Neuron (in vitro differentiated cells): ENCODE measurements around the gene LRRC61.
"Not testable (repeated sequence)": the region's sequence is repeated elsewhere in the genome, so short reads cannot be mapped to it uniquely, and the experiment has no call there.

Source experiments
- H2AFZ ChIP-seq: one replicate; pipeline ENCODE4 v1.6.1; 2013; ENCODE audit warnings: low read depth, mild to moderate bottlenecking, inconsistent platforms, low read length, moderate library complexity
- H3K27me3 ChIP-seq: one replicate; pipeline ENCODE4 v1.6.1; 2013; ENCODE audit warnings: low read length; ENCODE audit not compliant: insufficient read depth
- H3K36me3 ChIP-seq: one replicate; pipeline ENCODE4 v1.6.1; 2013; ENCODE audit warnings: low read length; ENCODE audit not compliant: insufficient read depth
- H3K4me1 ChIP-seq: one replicate; pipeline ENCODE4 v1.6.1; 2013; ENCODE audit warnings: low read length; ENCODE audit not compliant: insufficient read depth
- H3K4me3 ChIP-seq: 2 replicates; pipeline ENCODE4 v1.5.1; 2013; ENCODE audit warnings: mild to moderate bottlenecking, low read length, moderate library complexity
- H3K9me3 ChIP-seq: one replicate; pipeline ENCODE4 v1.6.1; 2013; ENCODE audit warnings: low read length

The LRRC61 gene

GRCh38 chr7:150296802-150297201 lies 26.4 kb upstream of the LRRC61 start:
- not testable (repeated sequence) for H3K9me3 ChIP-seq, H3K36me3 ChIP-seq, H2AFZ ChIP-seq, H3K4me3 ChIP-seq, H3K4me1 ChIP-seq, H3K27me3 ChIP-seq

GRCh38 chr7:150297978-150298377 lies 25.2 kb upstream of the LRRC61 start:
- H3K9me3 ChIP-seq, H2AFZ ChIP-seq, H3K27me3 ChIP-seq, H3K4me1 ChIP-seq, H3K36me3 ChIP-seq, H3K4me3 ChIP-seq: not testable (repeated sequence)

DNA sequence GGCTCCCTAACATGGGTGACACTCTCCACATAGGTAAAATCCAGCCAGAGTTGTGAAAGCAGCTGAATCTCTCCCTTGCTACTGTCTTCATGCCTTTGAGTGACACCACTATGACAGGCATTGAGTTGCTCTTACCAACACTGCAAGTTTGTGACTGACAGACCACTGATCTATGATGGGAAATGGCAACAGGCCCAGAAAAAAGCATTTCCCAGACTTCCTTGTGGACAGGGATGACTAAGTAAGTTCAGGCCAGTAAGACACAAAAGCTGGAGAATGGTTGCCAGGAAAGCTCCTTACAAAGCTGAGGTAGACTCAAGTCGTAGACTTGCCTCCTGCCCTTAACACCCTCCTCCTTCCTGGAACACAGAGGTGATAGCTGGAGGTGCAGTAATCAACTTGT lies 20.2 kb upstream of the LRRC61 start:
- H3K4me1 ChIP-seq, H3K36me3 ChIP-seq: not testable (repeated sequence)

DNA sequence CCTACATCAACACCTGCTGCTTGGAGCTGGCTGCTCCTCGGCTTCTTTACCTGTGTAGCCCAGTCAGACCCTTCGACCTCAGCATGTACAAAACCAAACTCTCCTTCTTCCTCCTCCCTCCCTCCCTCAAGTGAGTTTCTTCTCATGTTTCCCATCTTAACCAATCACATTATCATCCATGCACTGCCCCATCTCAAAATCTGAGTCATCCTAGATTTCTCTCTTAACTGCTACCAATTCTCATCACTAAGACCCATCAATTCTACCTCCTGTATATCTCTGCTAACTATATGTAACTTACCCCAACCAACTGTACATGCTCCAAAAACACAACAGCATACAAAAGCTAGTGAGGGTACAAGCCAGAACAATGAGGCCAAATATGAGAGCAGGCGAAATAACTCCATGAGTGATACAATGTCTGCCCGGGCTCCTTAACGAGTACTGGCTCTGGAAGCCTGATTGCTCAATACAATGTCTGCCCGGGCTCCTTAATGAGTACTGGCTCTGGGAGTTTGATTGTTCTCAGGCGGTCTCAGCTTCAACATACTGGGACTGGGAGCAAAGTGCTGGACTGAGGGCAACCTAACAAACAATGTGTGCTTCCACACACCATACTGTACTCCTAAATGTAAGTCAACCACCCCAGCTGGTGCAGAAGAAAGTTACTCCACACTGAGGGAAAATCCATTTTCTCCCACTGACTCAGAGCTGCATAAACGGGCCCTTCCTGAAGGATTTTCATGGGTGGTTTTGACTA lies 18.5 kb upstream of the LRRC61 start:
- H3K4me3 ChIP-seq, H3K27me3 ChIP-seq, H3K9me3 ChIP-seq, H3K4me1 ChIP-seq, H2AFZ ChIP-seq, H3K36me3 ChIP-seq: not testable (repeated sequence)

More for the DNA sequence above, 20.2 kb upstream of the LRRC61 start:
- H3K9me3 ChIP-seq, H3K27me3 ChIP-seq, H2AFZ ChIP-seq, H3K4me3 ChIP-seq: not testable (repeated sequence)

DNA sequence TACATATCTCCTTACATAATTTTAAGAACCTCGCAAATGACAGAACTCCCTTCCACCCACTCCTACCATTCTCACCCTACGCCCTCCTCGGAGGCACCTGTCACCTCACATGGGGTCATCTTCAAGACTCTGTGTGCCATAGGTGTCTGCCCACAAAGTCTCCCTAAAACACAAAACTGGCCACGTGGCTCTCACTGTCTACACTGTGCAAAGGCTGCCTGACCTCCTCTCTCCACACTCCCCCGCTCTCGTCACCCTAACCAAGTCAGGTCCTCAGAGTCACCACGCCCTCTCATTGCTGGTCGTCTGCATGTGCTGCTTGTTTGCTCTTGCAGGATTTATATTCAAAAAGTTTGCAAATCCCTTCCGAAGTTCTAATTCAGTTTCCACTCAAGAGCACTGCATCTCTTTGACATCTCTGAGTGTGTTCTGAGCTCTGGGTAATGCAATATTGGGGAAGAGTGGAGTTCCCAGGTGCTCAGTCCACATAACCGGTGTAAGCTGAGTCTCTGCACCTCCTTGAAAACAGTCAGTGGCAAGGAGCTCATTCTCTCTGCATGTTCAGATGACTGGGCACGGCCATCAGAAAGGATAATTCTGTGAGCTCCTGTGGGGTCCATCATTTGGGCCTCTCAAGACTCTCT lies 17.8 kb upstream of the LRRC61 start:
- not testable (repeated sequence) for H3K27me3 ChIP-seq, H3K36me3 ChIP-seq, H3K4me3 ChIP-seq, H3K9me3 ChIP-seq, H2AFZ ChIP-seq, H3K4me1 ChIP-seq

GRCh38 chr7:150305903-150306284 lies 17.3 kb upstream of the LRRC61 start:
- not testable (repeated sequence) for H3K27me3 ChIP-seq, H3K36me3 ChIP-seq, H3K9me3 ChIP-seq

DNA sequence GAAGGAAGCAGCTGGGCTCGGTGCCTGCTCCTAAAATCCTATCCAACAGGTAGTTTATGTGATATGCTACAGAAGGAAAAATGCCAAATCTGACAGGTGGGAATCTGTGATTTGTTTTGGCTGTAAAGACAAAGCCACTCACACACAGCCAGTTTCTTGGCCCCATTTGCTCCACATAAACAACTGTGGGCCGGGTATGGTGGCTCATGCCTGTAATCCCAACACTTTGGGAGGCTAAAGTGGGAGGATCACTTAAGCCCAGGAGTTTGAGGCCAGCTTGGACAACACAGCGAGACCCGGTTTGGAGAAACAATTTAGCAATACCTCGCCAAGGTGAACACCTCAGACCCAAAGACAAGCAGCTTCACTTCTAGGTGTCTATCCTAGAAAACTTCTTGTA lies 16.8 kb upstream of the LRRC61 start:
- H3K4me3 ChIP-seq, H2AFZ ChIP-seq, H3K9me3 ChIP-seq, H3K36me3 ChIP-seq, H3K4me1 ChIP-seq, H3K27me3 ChIP-seq: not testable (repeated sequence)

More at GRCh38 chr7:150305903-150306284, 17.3 kb upstream of the LRRC61 start:
- H3K4me3 ChIP-seq, H2AFZ ChIP-seq, H3K4me1 ChIP-seq: not testable (repeated sequence)

DNA sequence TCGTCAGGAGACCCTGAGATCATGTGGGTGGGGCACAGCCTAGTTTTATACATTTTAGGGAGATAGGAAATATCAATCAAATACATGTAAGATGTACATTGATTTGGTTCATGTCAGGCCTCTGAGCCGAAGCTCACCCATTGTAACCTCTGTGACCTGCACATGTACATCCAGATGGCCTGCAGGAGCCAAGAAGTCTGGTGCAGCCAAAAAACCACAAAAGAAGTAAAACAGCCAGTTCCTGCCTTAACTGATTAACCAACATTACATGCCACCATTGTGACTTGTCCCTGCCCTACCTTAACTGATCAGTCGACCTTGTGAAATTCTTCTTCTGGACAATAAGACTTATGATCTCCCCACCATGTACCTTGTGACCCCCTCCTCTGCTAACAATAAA lies 16.0 kb upstream of the LRRC61 start:
- no peak overlapping the region for H2AFZ ChIP-seq
- H3K27me3 ChIP-seq: no peaks in the 10 kb centered on the region
- H3K36me3 ChIP-seq: no peaks in the 10 kb centered on the region
- no peaks in the 10 kb centered on the region for H3K9me3 ChIP-seq
- H3K4me3 ChIP-seq: no peak overlapping the region
- peaks cover 6% of the 10 kb centered on the region for H3K4me1 ChIP-seq

DNA sequence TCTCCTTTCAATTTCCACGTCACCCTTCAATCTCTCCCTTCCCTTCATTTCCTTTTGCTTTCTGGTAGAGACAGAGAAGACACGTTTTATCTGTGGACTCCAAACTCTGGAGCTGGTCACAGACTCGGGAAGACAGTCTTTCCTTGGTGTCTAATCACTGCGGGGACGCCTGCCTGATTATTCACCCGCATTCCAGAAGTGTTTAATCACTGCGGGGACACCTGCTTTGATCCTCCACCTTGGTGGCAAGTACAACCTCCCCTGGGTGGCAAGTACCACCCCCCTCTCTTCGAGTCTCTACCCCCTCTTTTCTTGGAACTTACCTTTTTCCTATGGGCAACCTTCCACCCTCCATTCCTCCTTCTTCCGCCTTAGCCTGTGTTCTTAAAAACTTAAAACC lies 15.3 kb upstream of the LRRC61 start:
- Histone ChIP-seq H3K4me1 (peaks cover 12% of the 10 kb centered on the region), H3K36me3 (no peaks in the 10 kb centered on the region), H3K27me3 (no peaks in the 10 kb centered on the region), H3K9me3 (no peaks in the 10 kb centered on the region), H3K4me3 (no peak overlapping the region), H2AFZ (no peak overlapping the region)

- no peak overlapping the region for H2AFZ ChIP-seq
- no peak overlapping the region for H3K4me3 ChIP-seq
- no peaks in the 10 kb centered on the region for H3K27me3 ChIP-seq
- peaks cover 14% of the 10 kb centered on the region for H3K4me1 ChIP-seq
- H3K36me3 ChIP-seq: no peaks in the 10 kb centered on the region
- no peaks in the 10 kb centered on the region for H3K9me3 ChIP-seq
These were observed 14.6 kb upstream of the LRRC61 start for GRCh38 chr7:150308575-150308974.

- H3K27me3 ChIP-seq: no peaks in the 10 kb centered on the region
- no peak overlapping the region for H3K4me3 ChIP-seq
- H3K36me3 ChIP-seq: no peaks in the 10 kb centered on the region
- H3K9me3 ChIP-seq: no peaks in the 10 kb centered on the region
- no peak overlapping the region for H2AFZ ChIP-seq
- peaks cover 14% of the 10 kb centered on the region for H3K4me1 ChIP-seq
These were observed 12.0 kb upstream of the LRRC61 start for GRCh38 chr7:150311146-150311545.

DNA sequence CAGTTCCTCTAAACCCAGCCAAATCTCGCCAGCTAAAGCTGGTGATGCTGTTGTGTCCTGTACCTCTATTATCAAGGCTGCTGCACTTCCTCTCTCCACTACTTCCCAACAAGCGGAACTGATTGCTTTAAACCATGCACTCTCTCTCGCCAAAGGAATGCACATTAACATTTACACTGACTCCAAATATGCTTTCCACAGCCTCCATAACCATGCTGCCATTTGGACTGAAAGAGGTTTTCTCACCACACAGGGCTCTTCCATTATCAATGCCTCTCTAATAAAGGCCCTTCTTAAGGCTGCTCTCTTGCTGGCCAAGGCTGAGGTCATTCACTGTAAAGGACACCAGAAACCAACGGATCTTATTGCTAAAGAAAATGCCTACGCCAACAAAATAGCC lies 11.4 kb upstream of the LRRC61 start:
- no peaks in the 10 kb centered on the region for H3K36me3 ChIP-seq
- H3K9me3 ChIP-seq: no peaks in the 10 kb centered on the region
- no peaks in the 10 kb centered on the region for H3K27me3 ChIP-seq
- H3K4me1 ChIP-seq: peaks cover 14% of the 10 kb centered on the region
- H3K4me3 ChIP-seq: no peak overlapping the region
- no peak overlapping the region for H2AFZ ChIP-seq

DNA sequence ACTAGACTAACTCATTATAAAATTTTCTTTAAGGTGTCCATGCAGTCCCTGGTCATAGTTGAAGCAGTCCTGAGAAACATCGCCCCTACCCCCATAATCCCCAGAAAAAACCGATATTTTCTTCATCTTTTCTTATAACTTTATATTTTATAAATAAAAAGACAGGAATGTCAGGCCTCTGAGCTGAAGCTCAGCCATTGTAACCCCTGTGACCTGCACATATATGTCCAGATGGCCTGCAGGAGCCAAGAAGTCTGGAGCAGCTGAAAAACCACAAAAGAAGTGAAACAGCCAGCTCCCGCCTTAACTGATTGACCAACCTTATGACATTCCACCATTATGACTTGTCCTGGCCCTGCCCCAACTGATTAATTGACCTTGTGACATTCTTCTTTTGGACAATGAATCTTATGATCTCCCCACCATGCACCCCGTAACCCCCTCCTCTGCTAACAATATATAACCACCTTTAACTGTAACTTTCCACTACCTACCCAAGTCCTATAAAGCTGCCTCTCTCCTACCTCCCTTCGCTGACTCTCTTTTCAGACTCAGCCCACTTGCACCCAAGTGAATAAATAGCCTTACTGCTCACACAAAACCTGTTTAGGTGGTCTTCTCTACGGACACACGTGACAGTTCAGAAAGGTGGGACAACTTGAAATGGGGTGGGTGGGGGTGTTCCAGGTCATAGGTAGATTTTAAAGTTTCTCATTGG lies 10.3 kb upstream of the LRRC61 start:
- not testable (repeated sequence) for H3K36me3 ChIP-seq, H3K9me3 ChIP-seq, H3K27me3 ChIP-seq, H2AFZ ChIP-seq, H3K4me3 ChIP-seq
- peaks cover 14% of the 10 kb centered on the region for H3K4me1 ChIP-seq
